RPMI7951 (cell line): ENCODE data around the gene SPINK2. TPM values are rescaled to one million over a fixed set of nuclear protein-coding genes. Genes with fewer than 3 reads are reported as not detected.

Experiments
- DNase-seq: peaks from one replicate; pipeline ENCODE4 v3.0.0-alpha.2; 2012; ENCODE audit warnings: low read depth
- total RNA-seq: library from RNA; depleted of rRNA; stranded (reverse); fragments of >200 nt; shearing (Covaris generic); gene quantifications from 2 replicates; pipeline ENCODE4 v1.2.3, GENCODE V29; 2014; rRNA removed

The SPINK2 gene, protein sequence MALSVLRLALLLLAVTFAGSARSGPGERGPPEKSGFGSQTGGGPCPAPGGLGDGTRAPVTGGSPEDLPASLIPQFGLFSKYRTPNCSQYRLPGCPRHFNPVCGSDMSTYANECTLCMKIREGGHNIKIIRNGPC
- total RNA-seq: not detected in 2 replicates

GRCh38 chr4:56821381-56822243 lies at the start of gene SPINK2:
Gene SPINK2 (minus strand): TSS chr4:56821701. CDS start chr4:56821662, 39 bp downstream.
- no peak for DNase-seq

- peak; percentile 15 for DNase-seq
Measured at GRCh38 chr4:56870946-56871345, 49.4 kb upstream of the SPINK2 start.

DNA sequence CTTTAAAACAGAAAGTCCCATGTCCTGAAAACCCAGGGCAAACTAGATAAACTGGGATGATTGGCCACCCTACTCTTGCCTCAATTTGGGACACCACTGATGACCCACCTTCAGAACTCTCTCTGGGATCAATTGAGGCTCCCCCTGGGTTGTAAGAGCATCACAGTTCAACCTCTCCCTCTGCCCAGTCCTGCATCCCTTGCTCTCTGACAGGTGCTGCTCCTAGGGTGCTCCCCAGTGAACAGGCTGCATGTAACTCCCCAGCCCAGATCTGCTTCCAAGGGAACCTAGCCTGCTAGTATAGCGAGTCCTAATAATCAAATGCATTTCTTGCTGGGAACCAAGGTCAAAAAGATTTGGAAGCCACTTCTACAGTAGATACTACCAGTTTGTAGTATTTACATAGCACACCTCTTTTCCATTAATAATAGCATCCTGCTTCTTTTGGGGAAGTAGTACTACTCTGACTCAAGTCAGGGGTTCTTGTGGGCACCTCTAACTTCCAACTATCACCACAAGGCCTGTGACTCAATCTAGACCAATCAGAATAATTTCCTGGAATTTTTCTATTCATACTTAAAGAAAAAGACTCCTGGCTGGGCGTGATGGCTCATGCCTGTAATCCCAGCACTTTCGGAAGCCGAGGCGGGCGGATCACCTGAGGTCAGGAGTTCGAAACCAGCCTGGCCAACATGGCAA lies 42.1 kb upstream of the SPINK2 start:
- no peak for DNase-seq

GRCh38 chr4:56861360-56861759 lies 39.9 kb upstream of the SPINK2 start:
- peak; percentile 7 for DNase-seq

- DNase-seq: no peak
Measured at GRCh38 chr4:56860781-56861180, 39.3 kb upstream of the SPINK2 start.

DNA sequence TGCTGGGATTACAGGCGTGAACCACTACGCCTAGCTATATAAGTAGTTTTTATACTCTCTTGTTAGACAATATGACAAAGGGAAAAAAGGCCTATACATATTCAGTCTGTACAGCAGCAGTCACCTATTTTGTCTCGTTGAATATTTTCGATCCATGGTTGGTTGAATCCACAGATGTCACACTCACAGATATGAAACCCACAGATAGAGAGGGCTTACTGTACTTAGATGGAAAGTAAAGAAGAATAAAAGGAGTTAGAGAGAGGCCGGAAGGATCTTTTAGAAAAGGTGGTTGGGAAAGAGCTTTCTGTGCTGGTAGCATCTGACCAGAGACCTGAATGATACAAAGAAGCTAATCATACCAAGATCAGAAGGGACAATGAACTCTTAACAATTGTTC lies 38.3 kb upstream of the SPINK2 start:
- no peak for DNase-seq

DNA sequence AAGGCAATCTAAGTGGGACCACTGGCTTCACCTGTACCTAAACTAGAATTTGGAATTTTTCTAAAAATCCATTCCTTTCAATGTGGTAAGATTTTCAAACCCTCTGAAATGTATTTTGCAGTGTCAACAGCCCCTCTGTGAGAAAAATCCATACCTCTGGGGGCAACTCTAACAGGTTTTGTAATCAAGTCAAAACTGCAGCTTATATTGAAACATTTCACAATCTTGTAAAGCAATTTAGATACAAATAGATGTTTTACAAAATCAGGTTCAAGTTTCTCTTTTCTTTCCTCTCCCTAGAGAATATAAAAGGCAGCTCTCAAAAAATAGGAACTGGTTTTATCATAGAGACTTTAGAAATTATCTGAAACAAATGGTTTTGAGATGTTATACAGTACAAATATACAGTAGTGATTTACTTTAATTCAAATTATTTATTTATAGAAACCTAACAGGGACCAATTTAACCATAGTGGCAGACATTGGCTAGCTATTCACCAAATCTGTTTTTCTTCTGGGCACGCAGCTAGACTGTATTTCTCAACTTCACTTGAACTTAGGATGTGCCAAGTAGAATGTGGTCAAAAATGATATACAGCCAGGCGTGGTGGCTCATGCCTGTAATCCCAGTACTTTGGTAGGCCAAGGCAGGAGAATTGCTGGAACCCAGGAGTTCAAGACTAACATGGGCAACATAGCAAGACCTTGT lies 36.3 kb upstream of the SPINK2 start:
- DNase-seq: no peak

GRCh38 chr4:56856656-56857055 lies 35.2 kb upstream of the SPINK2 start:
- DNase-seq: no peak

DNA sequence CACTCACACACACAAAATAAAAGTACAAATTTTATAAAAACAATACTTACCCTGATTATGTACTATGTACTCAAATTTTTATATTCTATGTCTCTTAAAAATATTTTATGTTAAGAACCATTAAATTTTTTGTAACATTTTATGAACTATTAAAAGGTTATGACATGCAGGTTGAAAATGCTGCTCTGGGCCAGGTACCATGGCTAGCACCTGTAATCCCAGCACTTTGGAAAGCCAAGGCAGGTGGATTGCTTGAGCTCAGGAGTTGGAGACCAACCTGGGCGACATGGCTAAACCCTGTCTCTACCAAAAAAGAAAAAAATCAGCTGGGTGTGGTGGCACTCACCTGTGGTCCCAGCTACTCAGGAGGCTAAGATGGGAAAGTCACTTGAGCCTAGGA lies 29.4 kb upstream of the SPINK2 start:
- no peak for DNase-seq

- DNase-seq: no peak
Measured at GRCh38 chr4:56844802-56845580, 23.5 kb upstream of the SPINK2 start.

- DNase-seq: no peak
Measured at GRCh38 chr4:56843421-56843899, 22.0 kb upstream of the SPINK2 start.

GRCh38 chr4:56840559-56840958 lies 19.1 kb upstream of the SPINK2 start:
- no peak for DNase-seq

GRCh38 chr4:56828784-56829535 lies 7.5 kb upstream of the SPINK2 start:
- DNase-seq: peak; percentile 44

- DNase-seq: no peak
Measured at GRCh38 chr4:56823933-56824600, 2.6 kb upstream of the SPINK2 start.

- no peak for DNase-seq
Measured at GRCh38 chr4:56818797-56819196, 2.7 kb downstream of the SPINK2 start.

DNA sequence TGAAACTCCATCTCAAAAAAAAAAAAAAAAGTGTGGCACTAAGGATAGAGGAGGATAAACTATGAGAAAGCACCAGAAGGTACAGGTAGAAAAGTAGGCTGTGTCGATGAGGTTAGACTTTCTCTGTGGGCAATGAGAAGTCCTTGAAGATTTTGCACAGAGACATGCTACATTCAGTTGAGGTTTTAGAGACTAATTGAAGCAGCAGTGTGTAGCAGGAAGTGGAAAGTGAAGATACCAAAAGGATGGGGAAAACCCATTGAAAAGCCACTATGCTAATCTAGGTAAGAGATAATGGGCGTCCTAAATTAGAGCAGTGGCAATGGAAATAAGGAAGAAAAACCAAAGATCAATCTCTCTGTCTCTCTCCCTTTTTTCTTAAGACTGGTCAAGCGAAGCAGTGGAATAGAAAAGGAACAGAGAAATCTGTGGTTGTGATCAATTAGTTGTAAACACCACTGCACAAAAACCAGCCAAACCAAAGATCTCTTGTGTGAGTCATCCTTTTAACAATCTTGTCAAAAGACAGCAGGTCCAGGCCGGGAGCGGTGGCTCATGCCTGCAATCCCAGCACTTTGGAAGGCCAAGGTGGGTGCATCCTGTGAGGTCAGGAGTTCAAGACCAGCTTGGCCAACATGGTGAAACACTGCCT lies 3.5 kb downstream of the SPINK2 start:
- DNase-seq: no peak

- DNase-seq: no peak
Measured at GRCh38 chr4:56806666-56807065, 14.8 kb downstream of the SPINK2 start.

DNA sequence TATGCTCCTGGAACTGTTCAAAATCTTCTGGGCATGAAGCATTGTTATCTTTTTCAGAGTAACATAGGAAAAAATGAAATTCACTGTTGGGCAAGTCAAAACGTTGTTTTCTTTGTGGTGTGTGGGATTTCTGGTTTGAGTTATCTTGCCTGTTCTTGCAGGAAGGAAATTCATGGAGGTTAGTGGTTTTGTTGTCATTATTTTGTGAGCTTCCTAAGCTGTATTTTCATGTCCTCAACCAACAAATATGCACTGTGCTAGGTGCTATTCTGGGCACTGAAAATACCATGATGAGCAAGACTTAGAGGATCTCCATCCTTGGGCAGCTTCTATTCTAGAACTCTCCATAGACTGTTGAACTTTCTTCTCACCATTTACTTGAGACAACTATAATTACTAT lies 16.9 kb downstream of the SPINK2 start:
- no peak for DNase-seq

GRCh38 chr4:56803471-56803870 lies 18.0 kb downstream of the SPINK2 start:
- no peak for DNase-seq
